GM12864 (cell line): Measurements from ENCODE around the gene TRIM14.

Source experiments
- DNase-seq: peaks from one replicate; pipeline ENCODE4 v3.0.0-alpha.2; 2011; ENCODE audit warnings: low read depth
- H3K4me3 ChIP-seq: 2 replicates; pipeline ENCODE4 v1.5.1; 2011; ENCODE audit warnings: mild to moderate bottlenecking, low read depth, low read length, control low read depth
- CTCF ChIP-seq: IDR thresholded peaks from 2 replicates; pipeline ENCODE4 v1.5.1; 2011; ENCODE audit warnings: low read depth, mild to moderate bottlenecking, moderate library complexity, low read length, control low read depth, inconsistent platforms; ENCODE audit errors: missing control alignments

The TRIM14 gene

GRCh38 chr9:98069551-98069950, 49.5 kb downstream of the TRIM14 start:
- TF ChIP-seq CTCF = no peak

GRCh38 chr9:98067184-98067583, 51.8 kb downstream of the TRIM14 start:
- no peak overlapping the region for H3K4me3 ChIP-seq
- no peak for TF ChIP-seq CTCF

More at GRCh38 chr9:98069551-98069950, 49.5 kb downstream of the TRIM14 start:
- no peak for DNase-seq
- H3K4me3 ChIP-seq = no peak overlapping the region

GRCh38 chr9:98066235-98066634, 52.8 kb downstream of the TRIM14 start:
- no peak overlapping the region for H3K4me3 ChIP-seq
- no peak for DNase-seq
- TF ChIP-seq CTCF = no peak

More at GRCh38 chr9:98067184-98067583, 51.8 kb downstream of the TRIM14 start:
- DNase-seq = no peak

- H3K4me3 ChIP-seq = no peak overlapping the region
- DNase-seq = no peak
- no peak for TF ChIP-seq CTCF
Measured at GRCh38 chr9:98064623-98065392, 54.2 kb downstream of the TRIM14 start.

- no peak overlapping the region for H3K4me3 ChIP-seq
- no peak for TF ChIP-seq CTCF
- no peak for DNase-seq
Measured at GRCh38 chr9:98062161-98062560, 56.9 kb downstream of the TRIM14 start.

GRCh38 chr9:98057138-98057799, 61.8 kb downstream of the TRIM14 start:
- H3K4me3 ChIP-seq = peak overlapping the region; percentile 93
- no peak for TF ChIP-seq CTCF
- DNase-seq = no peak
